Erythroblast (primary cell): ENCODE data around the gene RAB44.
"Not testable (repeated sequence)": the region's sequence is repeated elsewhere in the genome, so short reads cannot be mapped to it uniquely, and the experiment has no call there.

Experiments used
- DNase-seq, 2 experiments: peaks; one replicate each; lab custom pipeline; 2025; lab: John Stamatoyannopoulos, UW
- GATA1 ChIP-seq: IDR thresholded peaks from 2 replicates; pipeline ENCODE4 v1.6.1; 2011; ENCODE audit warnings: low read depth, mild to moderate bottlenecking, control low read depth, low read length, moderate library complexity
- POLR2A ChIP-seq: IDR thresholded peaks from 2 replicates; pipeline ENCODE4 v1.6.1; 2011; ENCODE audit warnings: mild to moderate bottlenecking, low read length

RAB44 gene

GRCh38 chr6:36720251-36721141, 22.9 kb downstream of the RAB44 start:
- TF ChIP-seq GATA1 (no peak), POLR2A (no peak)
- no peak for DNase-seq

GRCh38 chr6:36721369-36722140, 23.9 kb downstream of the RAB44 start:
- TF ChIP-seq POLR2A (no peak), GATA1 (no peak)
- no peak for DNase-seq

DNA sequence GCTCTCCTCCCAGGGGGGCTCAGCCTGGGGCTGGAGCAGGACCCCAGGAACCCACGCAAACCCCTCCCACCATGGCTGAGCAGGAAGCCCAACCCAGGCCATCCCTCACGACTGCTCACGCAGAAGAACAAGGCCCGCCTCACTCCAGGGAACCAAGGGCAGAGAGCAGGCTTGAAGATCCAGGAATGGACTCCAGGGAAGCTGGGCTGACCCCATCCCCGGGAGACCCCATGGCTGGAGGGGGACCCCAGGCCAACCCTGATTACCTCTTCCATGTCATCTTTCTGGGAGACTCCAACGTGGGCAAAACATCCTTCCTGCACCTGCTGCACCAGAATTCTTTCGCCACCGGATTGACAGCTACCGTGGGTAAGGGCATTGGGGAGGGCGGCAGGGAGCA, 24.7 kb downstream of the RAB44 start:
- TF ChIP-seq GATA1 (no peak), POLR2A (no peak)
- no peak for DNase-seq

DNA sequence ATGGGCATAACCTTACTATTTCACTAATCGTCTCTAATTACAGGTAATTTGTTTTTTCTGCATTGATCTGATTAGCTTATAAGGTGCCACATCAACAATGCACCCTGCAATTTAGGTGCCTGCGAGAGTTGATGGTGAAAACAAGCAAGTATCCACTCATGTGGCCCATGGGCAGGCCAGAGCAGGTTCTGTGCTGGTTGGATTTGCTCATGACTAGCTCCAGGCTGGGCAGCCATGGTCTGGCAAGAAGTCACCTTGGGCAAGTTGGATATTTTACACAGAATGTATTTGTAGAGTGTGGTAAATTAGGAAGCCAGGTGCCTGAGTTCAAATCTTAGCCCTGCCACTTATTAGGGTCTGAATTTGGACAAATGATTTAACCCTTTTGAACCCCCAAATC, 25.3 kb downstream of the RAB44 start:
- no peak for TF ChIP-seq GATA1
- no peak for TF ChIP-seq POLR2A
- DNase-seq = no peak

GRCh38 chr6:36723992-36724391, 26.4 kb downstream of the RAB44 start:
- DNase-seq = not testable (repeated sequence)

- peak; percentile 44 to 68 for DNase-seq
- TF ChIP-seq GATA1 = no peak
- TF ChIP-seq POLR2A = no peak
Observed at GRCh38 chr6:36724514-36725390, 27.1 kb downstream of the RAB44 start.

DNA sequence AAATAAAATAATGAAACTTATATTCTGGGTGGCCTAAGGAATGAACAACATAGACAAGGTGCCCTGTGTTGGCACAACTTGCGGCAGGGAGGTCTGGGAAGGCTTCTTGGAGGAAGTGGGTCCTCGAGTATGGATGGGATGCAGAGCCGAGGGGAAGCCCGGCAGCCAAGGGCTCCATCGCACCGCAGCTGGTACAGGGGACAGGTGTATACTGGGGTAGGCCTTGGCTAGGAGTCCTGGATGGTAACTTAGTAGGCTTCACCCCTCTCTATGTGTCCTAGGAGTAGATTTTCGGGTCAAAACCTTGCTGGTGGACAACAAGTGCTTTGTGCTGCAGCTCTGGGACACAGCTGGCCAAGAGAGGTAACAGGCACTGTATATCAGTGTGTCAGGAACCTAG, 28.0 kb downstream of the RAB44 start:
- TF ChIP-seq POLR2A (no peak), GATA1 (no peak)
- DNase-seq = no peak

GRCh38 chr6:36727505-36728021, 29.9 kb downstream of the RAB44 start:
- no peak for DNase-seq
- TF ChIP-seq POLR2A (no peak), GATA1 (no peak)

DNA sequence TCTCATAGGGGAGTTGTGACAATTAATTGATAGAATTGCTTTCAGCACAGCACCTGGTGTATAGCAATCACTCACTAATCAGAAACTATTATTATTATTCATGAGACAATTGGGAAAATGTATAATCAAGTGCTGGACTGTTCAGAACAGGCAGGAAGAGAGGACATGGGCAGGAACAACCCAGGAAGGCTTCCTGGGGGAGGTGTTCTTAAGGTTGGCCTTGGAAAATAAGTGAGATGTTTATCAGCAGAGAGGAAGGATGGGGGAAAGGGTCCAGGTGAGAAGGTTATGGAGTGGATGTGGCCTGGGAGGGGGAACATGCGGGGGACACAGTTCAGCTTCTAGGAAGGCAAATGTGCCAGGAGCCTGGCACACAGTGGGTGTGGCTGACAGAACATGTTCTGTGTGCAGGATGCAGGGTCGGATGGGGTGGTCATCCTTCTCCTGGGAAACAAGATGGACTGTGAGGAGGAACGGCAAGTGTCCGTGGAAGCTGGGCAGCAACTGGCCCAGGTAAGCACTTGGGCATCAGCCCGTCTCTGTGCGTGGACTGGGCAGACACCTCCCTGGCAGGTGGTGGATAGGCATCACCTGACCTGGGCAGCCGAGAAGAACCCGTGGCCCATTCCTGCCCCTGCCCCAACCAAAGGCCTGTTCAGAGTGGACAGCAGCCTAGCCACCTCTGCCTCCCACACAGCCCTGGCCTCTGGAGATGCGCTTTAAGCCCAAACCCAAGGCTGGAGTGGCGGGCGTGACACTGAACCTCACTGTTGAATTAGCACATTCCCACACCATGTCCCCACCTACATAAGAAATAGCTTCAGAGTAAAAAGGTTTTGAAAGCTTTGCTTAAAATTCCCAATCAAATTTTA, 30.9 kb downstream of the RAB44 start:
- DNase-seq = no peak

GRCh38 chr6:36729161-36729524, 31.5 kb downstream of the RAB44 start:
- TF ChIP-seq GATA1 = no peak
- TF ChIP-seq POLR2A = no peak
- no peak for DNase-seq

More for the DNA sequence above, 30.9 kb downstream of the RAB44 start:
- no peak for TF ChIP-seq GATA1
- TF ChIP-seq POLR2A = no peak

- no peak for DNase-seq
- TF ChIP-seq GATA1 = no peak
Observed at GRCh38 chr6:36730424-36731380, 33.1 kb downstream of the RAB44 start.

DNA sequence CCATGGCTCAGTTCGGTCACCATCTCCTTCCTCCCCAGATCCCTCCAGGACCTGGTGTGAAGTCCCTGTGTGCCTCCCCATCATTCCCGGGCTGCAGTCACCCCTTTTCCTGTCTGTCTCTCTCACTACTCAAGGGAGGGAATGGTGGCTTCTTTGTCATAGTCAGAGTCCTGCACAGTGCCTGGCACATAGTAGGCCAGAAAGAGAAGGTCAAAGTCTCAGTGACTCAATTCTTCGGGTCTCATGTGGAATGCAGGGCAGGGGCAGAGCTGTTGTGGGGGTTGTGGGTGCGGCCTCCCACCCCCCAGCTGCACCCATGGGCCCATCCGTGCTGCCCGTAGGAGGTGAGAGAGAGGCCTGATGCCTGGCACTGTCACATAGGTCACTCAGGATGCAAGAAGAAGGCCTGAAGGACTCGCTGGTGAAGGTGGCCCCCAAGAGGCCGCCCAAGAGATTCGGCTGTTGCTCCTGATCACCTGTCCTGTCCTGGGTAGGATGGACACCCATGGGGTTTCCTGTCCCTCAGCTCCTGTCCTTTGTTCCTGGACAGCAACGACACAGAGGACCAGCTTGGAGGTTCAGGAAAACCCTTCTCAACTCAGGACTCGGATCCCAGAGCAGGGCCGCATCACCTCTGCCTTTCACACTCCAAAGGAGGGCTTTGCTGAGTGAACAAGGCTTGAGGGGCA, 34.1 kb downstream of the RAB44 start:
- DNase-seq = no peak
- TF ChIP-seq POLR2A (no peak), GATA1 (no peak)
